NCI-H2227 treated with DMSO at 0.1 percent for 48 hours (cell line): ENCODE data around the gene UTP11.
"Not testable (repeated sequence)": the region's sequence is repeated elsewhere in the genome, so short reads cannot be mapped to it uniquely, and the experiment has no call there.

Experiments
- DNase-seq: peaks from one replicate; lab custom pipeline; 2025; lab: John Stamatoyannopoulos, UW

The UTP11 gene

DNA sequence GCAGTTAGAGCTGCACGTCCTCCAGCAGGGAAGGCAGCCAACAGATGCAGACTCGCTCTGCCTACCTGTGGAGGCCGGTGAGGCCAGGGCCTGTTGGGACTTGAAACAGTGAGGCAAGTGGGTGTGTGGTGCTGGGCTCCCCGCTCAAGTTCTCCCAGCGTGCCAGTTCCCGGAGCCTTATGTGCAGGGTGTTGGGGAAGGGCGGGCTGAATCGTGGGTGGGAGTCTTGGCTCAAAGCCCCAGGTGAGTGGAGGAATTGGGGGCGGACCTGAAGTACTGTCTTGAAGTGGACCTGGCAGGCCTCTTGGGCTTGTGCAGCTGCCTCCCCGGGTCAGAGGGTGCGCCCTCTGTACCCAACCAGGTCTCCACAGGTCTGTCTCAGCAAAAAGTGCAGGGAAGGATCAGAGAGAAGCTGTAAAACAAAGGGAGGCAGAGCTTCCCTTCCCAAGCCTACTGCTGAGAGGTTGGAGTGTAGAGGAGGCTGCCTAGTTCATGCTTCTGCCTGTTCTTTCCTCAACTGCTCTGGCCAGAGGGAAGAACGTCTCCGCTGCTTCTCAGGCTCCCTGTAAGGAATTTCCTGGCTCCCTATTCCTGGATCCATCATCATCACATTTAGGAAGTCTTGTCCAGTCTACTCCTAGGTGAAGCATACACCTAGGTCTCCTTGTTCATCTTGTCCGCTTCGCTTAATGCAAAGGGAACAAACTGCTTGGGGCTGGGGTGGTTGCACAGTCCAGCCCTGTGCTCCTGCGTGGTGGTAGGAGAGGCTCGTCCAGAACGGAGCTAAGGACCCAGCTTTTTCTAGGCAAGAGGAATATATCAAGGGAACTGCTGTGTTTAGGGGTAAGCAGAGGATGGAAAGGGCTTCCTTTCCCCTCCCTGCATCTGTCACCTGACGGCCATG, 14.9 kb downstream of the UTP11 start:
- DNase-seq, result no peak

DNA sequence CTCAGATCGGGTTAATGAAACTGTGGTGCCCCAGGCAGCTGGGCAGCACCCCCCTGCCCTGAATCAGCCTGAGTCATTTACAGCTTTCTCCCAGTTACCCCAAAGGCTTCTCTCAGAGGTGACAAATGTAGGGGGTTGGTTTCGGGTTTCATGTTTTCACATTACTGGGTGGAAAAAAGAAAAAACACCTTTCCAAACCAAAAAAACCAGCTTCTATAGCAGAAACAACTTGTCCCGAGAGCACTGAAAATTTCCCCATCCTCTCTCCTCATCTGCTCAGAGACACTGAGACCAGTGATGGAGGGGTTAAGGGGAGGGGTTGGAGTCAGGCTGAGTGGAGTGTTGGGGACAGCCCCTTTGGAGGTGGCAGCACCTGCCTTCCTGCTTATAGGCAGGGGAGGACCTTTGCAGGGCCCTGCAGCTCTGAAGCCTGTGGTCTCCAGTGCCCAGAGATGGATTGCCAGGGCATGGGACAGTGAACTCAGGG, 15.6 kb downstream of the UTP11 start:
- DNase-seq, result no peak

DNA sequence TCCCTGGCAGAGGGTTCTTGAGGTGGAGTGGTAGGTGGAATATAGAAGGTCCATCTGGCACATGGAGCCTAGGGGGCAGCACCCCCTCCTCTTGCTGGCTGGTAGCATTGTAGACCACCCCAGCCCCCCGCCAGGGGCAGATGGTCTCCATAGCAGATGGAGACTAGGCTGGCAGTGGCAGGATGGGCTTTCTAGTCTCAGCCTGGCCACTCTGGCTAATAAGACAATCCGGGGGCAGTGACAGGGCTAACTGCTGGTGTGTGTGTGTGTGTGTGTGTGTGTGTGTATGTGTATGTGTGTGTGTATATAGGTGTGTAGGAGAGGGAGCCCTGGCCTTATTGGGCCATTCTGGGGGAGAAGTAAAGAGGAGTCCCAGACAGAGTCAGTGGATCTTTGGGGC, 16.1 kb downstream of the UTP11 start:
- no peak for DNase-seq

DNA sequence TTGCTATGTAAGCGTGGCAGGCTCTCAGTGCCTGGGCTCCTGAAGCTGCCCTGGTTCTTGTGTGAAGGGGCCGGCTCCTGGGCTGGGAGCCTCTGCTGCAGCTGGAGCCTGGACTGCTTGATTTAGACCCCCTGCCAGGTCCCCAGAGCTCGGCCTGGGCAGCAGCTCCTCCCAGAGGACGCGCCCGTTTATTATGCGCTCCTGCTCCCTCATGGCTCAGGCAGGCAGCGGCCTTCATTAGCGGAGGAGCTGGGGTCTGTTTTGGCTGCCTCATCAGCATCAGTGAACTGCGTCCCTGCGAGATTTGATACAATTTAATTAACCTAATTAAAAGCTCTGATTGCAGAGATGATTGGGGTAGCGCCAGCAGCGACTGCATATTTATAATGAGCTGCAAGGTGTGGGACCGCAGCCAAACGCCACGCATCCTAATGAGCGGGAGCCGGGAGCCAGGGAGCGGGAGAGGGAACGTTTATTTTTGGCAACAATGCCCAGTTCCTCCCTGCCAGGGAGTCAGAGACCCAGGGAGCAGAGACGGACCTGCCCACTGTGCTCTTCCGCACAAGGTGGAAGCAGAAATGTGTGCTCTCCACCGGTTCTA, 16.6 kb downstream of the UTP11 start:
- DNase-seq, result peak; percentile 69

DNA sequence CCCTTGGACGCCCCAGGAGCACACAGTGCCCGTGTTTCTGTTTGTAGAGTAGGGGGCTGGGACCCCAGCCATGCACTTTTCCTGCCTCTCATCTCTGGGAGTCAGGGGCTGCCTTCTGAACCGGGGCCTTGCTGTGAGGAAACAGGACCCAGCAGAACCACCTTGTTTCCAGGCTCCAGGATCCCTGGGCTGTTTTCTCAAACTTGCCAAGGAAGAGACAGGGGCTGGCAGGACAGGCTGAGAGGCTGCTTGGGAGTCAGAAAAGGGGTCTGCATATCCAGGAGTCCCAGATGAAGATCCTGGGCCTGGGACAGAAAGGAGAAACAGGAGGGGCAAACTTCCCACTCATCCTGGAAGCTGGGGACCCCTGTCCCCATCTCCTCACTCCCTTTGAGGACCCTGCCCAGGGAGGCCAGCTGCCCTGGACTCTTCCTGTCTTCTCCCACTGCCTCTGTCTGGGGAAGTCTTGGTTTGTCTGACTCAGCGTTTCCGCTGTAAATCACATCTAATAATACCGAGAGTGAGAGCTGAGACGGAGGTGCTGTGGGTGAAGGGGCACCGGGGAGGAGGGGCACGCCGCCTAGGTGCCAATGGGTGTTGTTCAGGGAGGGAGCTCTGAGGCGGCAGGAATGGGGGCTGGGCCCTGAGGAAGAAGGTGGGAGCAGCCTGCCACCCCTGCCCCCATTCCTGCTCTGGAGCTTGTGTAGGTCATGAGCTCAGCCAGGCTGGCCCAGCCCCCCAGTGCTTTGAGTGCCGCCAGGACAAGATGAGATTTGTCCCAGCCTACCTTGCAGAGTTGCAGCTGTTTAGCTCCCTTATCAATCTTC, 17.4 kb downstream of the UTP11 start:
- DNase-seq, result peak; percentile 78

DNA sequence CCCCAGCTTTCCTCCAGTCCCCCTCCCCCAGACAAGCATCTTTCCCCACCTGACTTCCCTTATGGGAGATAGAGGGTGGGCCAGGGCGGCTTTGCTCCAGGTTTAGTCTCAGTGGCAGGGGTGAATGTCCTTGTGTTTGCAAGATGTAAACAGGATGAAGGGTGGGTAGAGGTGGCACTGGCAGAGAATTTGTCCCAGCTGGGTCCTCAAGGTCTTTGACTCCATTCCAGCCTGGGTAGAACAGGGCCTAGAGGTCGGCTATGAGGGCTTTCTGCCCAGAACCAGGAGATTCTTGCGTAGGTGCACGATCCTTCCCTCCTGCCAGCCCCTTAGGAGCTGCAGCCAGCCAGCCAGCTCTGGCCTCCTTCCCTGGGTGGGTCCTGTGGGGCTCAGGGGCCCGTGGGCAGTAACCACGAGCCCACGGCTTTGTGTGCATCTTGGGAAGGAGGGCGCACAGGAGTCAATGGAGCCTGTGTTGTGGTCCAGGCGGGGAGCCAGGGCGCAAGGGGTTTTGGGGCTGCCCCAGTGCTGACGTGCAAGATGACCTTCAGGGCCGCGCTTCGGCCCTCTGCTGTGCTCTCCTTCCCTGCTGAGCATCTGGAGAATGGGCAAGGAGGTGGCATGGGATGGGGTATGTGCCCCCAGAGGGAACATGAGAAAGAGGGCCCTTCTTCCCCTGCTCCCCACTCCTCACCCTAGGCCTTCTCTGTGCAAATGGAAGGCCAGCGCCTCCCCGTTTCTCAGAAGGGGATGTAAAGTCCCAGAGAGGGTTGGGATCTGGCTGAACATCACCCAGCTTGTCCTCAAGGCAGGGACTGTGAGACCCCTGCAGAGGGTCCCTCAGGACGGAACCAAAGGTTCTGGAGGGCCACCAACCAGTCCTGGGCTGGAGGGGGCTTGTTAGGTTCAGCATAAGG, 18.3 kb downstream of the UTP11 start:
- DNase-seq, result no peak

DNA sequence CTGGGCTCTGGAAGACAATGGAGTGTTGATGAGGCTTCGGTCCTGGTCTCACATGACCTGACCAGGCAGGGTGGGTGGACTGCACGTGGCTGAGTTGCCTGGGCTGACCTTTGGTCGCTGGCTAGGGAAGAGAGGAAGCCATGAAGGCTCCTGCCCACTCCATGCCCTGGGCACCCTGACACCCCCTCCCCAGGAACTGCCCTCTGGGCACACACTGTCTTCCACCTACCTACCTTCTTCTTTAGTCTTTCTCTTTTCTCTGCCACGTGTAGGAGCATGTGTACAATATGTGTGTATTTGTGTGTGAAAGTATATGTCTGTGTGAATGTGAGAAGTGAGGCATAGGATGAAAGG, 19.0 kb downstream of the UTP11 start:
- DNase-seq, result no peak

DNA sequence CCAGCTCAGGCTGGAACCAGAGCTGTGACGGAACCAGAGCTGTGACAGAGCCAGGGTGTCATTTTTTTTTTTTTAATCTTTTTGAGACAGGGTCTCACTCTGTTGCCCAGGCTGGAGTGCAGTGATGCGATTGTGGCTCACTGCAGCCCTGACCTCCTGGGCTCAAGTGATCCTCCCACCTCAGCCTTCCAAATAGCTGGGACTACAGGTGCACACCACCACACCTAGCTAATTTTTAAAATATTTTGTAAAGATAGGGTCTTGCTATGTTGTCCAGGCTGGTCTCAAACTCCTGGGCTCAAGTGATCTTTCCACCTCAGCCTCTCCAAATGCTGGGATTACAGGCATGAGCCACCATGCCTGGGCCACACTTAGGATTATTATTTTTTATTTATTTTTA, 20.5 kb downstream of the UTP11 start:
- DNase-seq, result not testable (repeated sequence)

DNA sequence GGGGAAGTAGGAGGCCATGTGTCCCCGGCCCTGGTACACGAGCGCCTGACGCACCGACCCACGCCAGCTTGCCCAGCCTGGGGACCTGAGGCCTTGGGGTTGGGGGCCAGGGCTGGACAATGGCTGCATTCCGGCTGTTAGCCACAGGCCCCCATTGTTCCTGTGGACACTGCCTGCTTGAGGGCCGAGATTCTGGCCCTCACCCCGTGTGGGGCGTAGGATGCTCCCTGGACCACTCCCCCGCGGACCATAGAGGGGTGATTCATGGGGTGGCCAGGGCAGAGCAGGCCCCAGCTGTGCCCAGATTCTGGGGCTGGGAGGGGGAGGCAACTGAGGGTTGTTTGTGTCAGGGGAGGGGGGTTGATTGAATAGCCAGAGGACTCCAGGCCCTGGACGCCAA, 22.3 kb downstream of the UTP11 start:
- DNase-seq, result no peak

DNA sequence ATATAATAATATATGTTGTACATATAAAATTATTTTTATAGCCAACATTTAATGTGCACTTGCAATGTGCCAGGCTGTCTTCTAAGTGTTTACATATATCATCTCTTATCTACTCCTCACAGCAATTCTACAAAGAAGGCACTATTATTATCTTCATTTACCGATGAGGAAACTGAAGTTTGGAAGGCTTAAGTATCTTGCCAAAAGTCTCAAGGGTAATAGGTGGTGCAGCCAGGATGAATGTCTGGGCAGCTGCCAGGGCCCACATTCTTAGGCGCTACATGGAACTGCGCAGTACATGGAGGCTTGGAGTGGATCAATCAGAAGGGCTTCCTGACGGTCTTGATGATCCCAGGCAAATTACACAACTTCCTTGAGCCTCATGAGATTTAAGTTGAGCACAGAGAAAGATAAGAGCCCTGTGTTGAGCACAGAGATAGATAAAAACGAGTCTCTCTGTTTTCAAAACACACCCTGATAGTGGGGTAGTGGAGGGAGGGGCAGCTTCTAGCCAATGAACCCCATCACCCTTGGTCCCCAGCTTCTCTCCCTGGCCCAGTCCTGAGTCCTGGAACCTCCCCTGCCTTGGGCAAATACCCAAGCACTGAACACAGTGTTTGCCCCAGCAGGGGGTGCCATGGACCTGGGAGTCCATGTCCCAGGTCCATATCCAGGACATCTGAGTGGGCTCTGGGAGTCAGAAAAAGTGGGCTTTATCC, 24.8 kb downstream of the UTP11 start:
- no peak for DNase-seq

DNA sequence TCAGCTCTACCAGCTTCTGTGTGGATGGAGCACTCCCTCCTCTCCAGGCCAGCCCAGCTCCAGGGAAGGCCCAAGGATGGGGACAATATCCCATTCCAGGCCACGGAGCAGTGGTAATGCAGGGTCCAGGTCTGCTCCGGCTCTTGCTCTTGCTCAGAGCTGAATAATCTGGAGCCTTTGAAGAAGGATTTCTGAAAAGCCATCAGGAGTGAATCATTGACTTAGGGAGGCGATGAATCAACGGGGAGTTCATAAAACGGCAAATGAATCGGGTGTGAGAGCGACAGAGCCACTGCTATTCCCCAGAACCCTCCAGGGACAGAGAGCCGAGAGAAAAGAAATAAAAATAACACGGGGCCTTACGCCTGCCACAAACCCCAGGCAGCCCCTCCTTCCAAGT, 26.3 kb downstream of the UTP11 start:
- no peak for DNase-seq

DNA sequence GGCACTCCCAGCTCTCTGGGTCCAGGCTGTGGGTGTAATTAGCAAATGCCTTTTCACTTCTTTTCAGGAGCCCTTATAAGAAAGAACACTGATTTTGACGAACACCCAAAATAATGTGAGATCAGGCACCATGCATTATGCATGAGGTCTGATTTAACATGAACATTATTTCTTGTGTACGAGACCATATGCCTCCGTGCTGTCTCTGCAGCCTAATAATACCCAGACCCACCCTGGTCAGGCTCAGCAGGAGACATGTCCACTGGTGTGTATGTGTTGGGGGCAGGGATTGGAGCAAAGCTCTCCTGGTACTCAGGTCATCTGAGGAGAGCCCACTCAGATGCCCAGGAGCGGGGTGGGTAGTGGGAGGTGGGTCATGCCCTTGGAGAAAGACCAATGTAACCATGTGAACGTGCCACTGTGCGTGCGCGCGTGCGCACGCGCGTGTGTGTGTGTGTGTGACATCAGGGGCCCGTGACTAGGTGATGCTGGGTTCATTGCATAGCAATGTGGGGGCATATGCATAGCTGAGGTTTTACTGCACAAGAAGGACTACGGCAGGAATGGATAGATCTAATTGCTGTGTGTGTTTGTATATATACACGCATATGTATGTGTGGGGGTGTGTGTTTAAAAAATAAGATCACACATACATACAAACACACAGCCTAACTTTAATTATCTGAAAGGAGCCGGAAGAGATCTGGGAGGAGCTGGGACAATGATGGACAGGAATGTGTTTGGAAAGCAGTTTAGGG, 27.0 kb downstream of the UTP11 start:
- DNase-seq, result no peak

DNA sequence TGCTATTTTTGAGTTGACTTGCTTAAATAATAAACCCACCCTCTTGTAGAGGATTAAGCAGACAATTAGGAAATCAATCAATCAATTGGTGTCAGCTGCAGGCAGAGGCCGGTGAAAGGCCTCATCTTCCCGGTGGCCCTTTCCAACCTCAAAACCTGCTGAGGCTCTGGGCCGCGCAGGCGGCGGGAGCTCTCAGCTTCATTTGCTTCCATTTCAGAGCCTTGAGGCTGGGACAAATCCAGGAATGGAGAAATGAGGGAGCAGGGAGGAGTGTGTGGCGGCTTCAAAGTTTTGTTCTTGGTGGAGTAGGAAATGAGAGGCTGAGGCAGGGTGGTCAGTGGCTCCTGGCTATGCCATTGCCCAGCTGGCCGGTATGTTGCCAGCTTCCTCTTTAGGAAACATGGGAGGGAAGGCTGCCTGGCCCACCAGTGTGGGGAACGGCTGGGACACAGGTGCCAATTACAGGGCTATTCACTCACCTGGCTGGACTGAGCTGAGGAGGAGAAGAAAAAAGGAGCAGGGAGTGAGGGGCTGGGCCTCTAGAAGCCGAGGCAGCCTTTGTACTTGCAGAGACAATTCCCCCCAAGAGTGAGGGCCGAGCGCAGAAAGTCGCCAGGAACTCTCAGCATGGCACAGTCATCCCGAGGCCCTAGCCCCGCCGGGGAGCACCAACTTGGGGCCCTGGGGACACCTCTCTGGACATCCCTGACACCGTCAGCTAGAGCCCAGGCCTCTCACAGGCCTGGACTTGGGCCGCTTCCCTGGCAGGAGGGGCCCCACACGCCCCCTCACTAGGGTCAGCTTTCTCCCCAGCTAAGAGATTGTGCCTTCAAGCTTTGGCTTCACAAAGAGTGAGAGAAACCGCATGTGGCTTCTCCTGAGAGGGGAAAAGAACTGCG, 29.7 kb downstream of the UTP11 start:
- no peak for DNase-seq

DNA sequence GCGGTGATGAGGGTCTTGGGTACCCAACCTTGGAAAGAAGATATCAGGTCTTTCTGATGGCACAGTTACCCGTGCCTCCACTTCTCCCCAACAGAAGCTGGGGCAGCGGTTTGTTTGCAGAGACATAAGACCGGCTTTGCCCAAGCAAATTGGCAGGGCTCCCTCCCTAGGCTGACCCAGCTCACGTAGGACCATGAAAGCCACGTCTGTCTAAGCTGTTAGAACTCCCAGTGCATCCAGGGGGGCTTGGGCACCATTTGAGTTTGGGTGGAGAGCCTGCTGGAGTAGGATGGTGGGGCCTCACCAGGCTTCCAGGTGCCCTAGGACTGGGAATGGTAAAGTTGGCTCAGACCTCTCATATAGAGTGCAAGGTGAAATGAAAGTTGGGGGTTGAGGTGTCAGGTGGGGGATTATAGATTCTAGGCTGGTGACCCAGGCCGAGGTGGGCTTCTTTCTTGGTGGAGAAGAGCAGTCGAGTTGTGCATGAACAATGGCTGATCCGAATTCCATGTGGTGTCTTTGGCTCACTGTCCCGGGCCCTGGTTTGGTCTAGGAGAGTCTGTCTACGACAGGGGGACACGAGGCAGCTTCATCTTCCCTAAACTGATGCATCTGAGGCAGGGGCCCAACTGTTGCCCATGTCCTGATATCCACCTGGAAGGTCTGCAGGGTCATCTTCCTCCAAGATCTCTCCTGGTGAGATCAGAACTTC, 30.7 kb downstream of the UTP11 start:
- DNase-seq, result no peak

DNA sequence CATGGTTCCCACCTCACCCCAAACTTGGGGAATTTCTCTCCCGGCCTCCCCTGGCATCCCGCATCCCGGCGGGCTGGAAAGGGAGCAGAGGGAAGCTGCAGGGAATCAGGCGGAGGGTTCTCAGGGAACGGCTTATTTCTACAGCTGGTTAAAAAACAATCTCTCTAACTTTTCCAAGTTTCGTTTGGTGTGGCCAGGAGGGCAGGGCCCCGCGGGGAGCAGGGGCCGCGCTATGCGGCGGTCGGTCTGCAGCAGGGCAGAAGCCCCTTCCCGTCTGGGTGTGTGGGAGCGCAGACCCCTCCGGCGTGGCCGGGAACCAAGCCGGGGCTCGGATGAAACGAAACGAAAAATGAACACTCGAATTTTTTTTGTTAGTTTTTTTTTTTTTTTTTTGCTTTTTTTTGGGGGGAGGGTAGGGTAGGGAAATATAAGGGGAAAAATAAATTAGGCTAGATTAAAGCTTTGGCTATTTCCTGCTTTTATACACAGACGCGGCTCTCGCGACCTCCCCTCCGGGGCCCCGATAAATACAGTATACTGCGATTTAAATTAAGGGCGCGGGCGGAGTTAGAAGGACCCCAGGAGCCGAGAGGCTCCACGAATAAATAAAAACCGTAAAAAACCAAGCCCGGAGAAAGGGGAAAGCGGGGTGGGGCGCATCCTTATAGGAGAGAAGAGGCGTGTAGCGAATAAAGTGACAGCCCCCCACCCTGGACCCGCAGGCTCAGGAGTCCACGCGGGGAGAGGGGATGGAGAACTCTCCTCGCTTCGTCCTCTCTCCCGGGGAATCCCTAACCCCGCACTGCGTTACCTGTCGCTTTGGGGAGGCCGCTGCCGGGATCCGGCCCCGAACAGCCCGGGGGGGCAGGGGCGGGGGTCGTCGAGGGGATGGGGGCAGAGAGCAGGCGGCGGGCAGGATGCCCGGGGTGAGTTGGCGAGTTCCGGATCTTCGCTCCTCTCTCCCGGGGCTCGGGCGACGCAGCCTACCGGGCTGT, 32.0 kb downstream of the UTP11 start:
- DNase-seq, result no peak

DNA sequence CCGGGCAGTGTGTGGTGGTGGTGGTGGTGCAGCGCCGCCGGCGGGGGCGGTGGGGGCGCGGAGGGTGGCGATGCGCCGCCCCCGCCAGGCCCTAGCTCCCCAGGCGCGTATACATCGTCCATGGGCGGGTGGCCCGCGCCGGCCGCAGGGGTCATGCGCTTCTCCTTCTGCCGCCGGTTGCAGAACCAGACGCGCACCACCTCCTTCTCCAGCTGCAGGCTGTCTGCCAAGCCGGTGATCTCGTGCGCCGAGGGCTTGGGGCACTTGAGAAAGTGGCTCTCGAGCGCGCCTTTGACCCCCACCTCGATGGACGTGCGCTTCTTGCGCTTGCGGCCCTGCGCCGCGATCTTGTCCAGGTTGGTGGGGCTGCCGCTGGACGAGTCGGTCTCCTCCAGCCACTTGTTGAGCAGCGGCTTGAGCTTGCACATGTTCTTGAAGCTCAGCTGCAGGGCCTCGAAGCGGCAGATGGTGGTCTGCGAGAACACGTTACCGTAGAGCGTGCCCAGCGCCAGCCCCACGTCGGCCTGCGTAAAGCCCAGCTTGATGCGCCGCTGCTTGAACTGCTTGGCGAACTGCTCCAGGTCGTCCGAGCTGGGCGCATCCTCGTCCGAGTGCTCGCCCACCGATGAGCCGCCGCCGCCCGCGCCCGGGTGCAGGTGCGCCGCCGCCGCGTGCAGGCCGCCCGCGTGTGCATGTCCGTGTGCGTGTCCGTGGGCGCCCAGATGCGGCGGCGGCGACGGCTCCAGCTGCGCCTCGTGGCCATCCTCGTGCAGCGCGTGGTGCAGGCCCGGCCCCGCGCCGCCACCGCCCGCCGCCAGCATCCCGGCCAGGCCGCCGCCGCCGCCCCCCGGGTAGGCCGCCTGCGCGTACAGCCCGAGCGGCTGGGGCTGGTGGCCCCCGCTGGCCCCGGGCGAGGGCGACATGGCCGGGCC, 33.1 kb downstream of the UTP11 start:
- DNase-seq, result peak; percentile 21
